Activated CD8-positive, alpha-beta T cell treated with anti-CD3 and anti-CD28 coated beads for 36 hours (primary cell): Measurements from ENCODE around the gene CNTNAP2. TPM values are rescaled to one million over a fixed set of nuclear protein-coding genes. Genes with fewer than 3 reads are reported as not detected.

Experiments
- ATAC-seq: fragments of 200-7000 bp; cut with Tn5 transposase; one replicate; pipeline ENCODE4 v1.10.0; 2021; ENCODE audit warnings: mild to moderate bottlenecking, moderate library complexity
- CTCF ChIA-PET: fragments of 350-600 bp; sonication (Branson Sonifier 250); formaldehyde crosslinking; loops from one replicate; lab custom pipeline; 2021; ENCODE audit warnings: antibody characterized with exemption; lab: Charles Lee
- POLR2A ChIA-PET: fragments of 350-600 bp; sonication (Branson Sonifier 250); formaldehyde crosslinking; loops from one replicate; lab custom pipeline; 2021; ENCODE audit warnings: antibody characterized with exemption; lab: Charles Lee
- DNase-seq: peaks from one replicate; pipeline ENCODE4 v3.0.0-alpha.2; 2020
- H3K27ac Mint-ChIP-seq: one replicate; pipeline ENCODE4 v1.8.0; 2021; ENCODE audit warnings: mild to moderate bottlenecking, mixed read lengths
- H3K27me3 Mint-ChIP-seq: one replicate; pipeline ENCODE4 v1.8.0; 2021; ENCODE audit warnings: mixed read lengths
- H3K36me3 Mint-ChIP-seq: one replicate; pipeline ENCODE4 v1.8.0; 2021; ENCODE audit warnings: low read depth, mixed read lengths
- H3K4me1 Mint-ChIP-seq: one replicate; pipeline ENCODE4 v1.8.0; 2021; ENCODE audit warnings: low read depth, mixed read lengths
- H3K4me3 Mint-ChIP-seq: one replicate; pipeline ENCODE4 v1.8.0; 2021; ENCODE audit warnings: mild to moderate bottlenecking, moderate library complexity, mixed read lengths
- H3K9me3 Mint-ChIP-seq: one replicate; pipeline ENCODE4 v1.8.0; 2021; ENCODE audit warnings: mixed read lengths
- CTCF ChIP-seq: fragments of 200-600 bp; IDR thresholded peaks from one replicate; pipeline ENCODE4 v1.8.0; 2022; ENCODE audit warnings: antibody characterized with exemption, mild to moderate bottlenecking
- intact Hi-C: fragments of 100-400 bp; cut with micrococcal nuclease; formaldehyde crosslinking; loops from one replicate; pipeline ENCODE4 v1.10.0; 2022
- total RNA-seq, 2 experiments: library from RNA; stranded (reverse); gene quantifications; one replicate each; pipeline ENCODE4 v1.2.3, GENCODE V29; 2021

Gene CNTNAP2
- total RNA-seq, 2 experiments from 2014 or later = not detected

- no peak for TF ChIP-seq CTCF
- Mint-ChIP-seq H3K4me3 (no peak overlapping the region), H3K36me3 (no peaks in the 10 kb centered on the region), H3K27ac (no peak overlapping the region), H3K27me3 (no peaks in the 10 kb centered on the region), H3K4me1 (no peaks in the 10 kb centered on the region), H3K9me3 (peaks cover 12% of the 10 kb centered on the region)
- DNase-seq (no peak), ATAC-seq (no peak)
- ChIA-PET CTCF (no interaction called here), POLR2A (no interaction called here)
- intact Hi-C loops = no loop called here
Measured at GRCh38 chr7:147199868-147200267, 1083.3 kb downstream of the CNTNAP2 start.

GRCh38 chr7:147207988-147208387 lies 1091.4 kb downstream of the CNTNAP2 start:
- no peaks in the 10 kb centered on the region for H3K4me1 Mint-ChIP-seq
- H3K4me3 Mint-ChIP-seq = no peak overlapping the region
- ChIA-PET POLR2A (no interaction called here), CTCF (no interaction called here)
- no peak for DNase-seq
- no peaks in the 10 kb centered on the region for H3K36me3 Mint-ChIP-seq
- no peaks in the 10 kb centered on the region for H3K9me3 Mint-ChIP-seq
- no peaks in the 10 kb centered on the region for H3K27me3 Mint-ChIP-seq
- intact Hi-C loops = no loop called here
- TF ChIP-seq CTCF = no peak
- no peak for ATAC-seq
- no peak overlapping the region for H3K27ac Mint-ChIP-seq

- Mint-ChIP-seq H3K4me3 (no peak overlapping the region), H3K27me3 (no peaks in the 10 kb centered on the region), H3K4me1 (no peaks in the 10 kb centered on the region), H3K9me3 (peaks cover 19% of the 10 kb centered on the region), H3K27ac (no peak overlapping the region), H3K36me3 (no peaks in the 10 kb centered on the region)
- ChIA-PET POLR2A (no interaction called here), CTCF (no interaction called here)
- no peak for TF ChIP-seq CTCF
- intact Hi-C loops = no loop called here
- DNase-seq = no peak
- ATAC-seq = no peak
Measured at GRCh38 chr7:147231275-147231674, 1114.7 kb downstream of the CNTNAP2 start.

- intact Hi-C loops = no loop called here
- ChIA-PET CTCF (no interaction called here), POLR2A (no interaction called here)
- peaks cover 3% of the 10 kb centered on the region for H3K9me3 Mint-ChIP-seq
- ATAC-seq = no peak
- no peak for DNase-seq
- no peak overlapping the region for H3K27ac Mint-ChIP-seq
- no peaks in the 10 kb centered on the region for H3K36me3 Mint-ChIP-seq
- H3K4me3 Mint-ChIP-seq = no peak overlapping the region
- no peak for TF ChIP-seq CTCF
- no peaks in the 10 kb centered on the region for H3K4me1 Mint-ChIP-seq
- no peaks in the 10 kb centered on the region for H3K27me3 Mint-ChIP-seq
Measured at GRCh38 chr7:147235645-147236382, 1119.2 kb downstream of the CNTNAP2 start.

GRCh38 chr7:147240468-147240867 lies 1123.9 kb downstream of the CNTNAP2 start:
- Mint-ChIP-seq H3K27ac (no peak overlapping the region), H3K9me3 (peaks cover 6% of the 10 kb centered on the region), H3K4me1 (no peaks in the 10 kb centered on the region), H3K27me3 (no peaks in the 10 kb centered on the region), H3K36me3 (no peaks in the 10 kb centered on the region), H3K4me3 (no peak overlapping the region)
- no peak for DNase-seq
- no peak for ATAC-seq
- TF ChIP-seq CTCF = no peak
- ChIA-PET CTCF (interaction anchor here (0.6 kb wide), 1 partner anchor 8 kb away, joined by 3 read pairs; no protein-coding TSS in a partner anchor), POLR2A (no interaction called here)
- intact Hi-C loops = no loop called here
